IPS-18c (cell line): ENCODE data around the gene ZCWPW1.
"Not testable (repeated sequence)": the region's sequence is repeated elsewhere in the genome, so short reads cannot be mapped to it uniquely, and the experiment has no call there.

ENCODE experiments used
- H3K4me3 ChIP-seq: 2 replicates; pipeline ENCODE4 v1.7.0; 2013; ENCODE audit warnings: low read depth, mild to moderate bottlenecking, low read length, moderate library complexity; ENCODE audit not compliant: insufficient read depth
- H3K9me3 ChIP-seq: one replicate; pipeline ENCODE4 v1.6.1; 2013; ENCODE audit warnings: mild to moderate bottlenecking, low read length, moderate library complexity; ENCODE audit not compliant: control insufficient read depth, insufficient read depth

The ZCWPW1 gene

GRCh38 chr7:100372256-100372655 is 56.2 kb downstream of the ZCWPW1 start:
- no peaks in the 10 kb centered on the region for H3K9me3 ChIP-seq
- no peak overlapping the region for H3K4me3 ChIP-seq

- Histone ChIP-seq H3K9me3 (no peaks in the 10 kb centered on the region), H3K4me3 (no peak overlapping the region)
Measured at GRCh38 chr7:100371561-100372171, 56.8 kb downstream of the ZCWPW1 start.

- Histone ChIP-seq H3K4me3 (no peak overlapping the region), H3K9me3 (no peaks in the 10 kb centered on the region)
Measured at GRCh38 chr7:100370746-100371145, 57.8 kb downstream of the ZCWPW1 start.

- no peak overlapping the region for H3K4me3 ChIP-seq
- no peaks in the 10 kb centered on the region for H3K9me3 ChIP-seq
Measured at GRCh38 chr7:100370303-100370702, 58.2 kb downstream of the ZCWPW1 start.

- H3K9me3 ChIP-seq, result no peaks in the 10 kb centered on the region
- no peak overlapping the region for H3K4me3 ChIP-seq
Measured at GRCh38 chr7:100369105-100369504, 59.4 kb downstream of the ZCWPW1 start.

GRCh38 chr7:100367676-100368613 is 60.6 kb downstream of the ZCWPW1 start:
- Histone ChIP-seq H3K4me3 (no peak overlapping the region), H3K9me3 (no peaks in the 10 kb centered on the region)

DNA sequence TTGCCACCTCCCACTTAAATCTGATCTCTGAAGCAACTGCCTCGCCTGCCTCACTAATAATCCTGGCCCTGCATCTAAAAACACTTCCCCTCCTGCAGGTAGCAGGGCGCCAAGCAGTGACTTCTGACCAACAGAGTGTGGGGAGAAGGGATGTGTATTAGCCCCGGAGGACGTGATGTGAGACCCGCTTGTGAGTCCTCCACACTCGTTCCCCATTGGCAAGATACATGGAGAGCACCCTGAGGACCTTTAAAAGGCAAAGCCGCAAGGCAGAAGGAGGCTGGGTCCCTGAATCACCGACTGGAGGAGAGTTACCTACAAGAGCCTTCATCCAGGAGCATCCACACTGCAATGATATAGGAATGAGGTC is 61.3 kb downstream of the ZCWPW1 start:
- Histone ChIP-seq H3K9me3 (no peaks in the 10 kb centered on the region), H3K4me3 (no peak overlapping the region)

- H3K4me3 ChIP-seq, result no peak overlapping the region
- H3K9me3 ChIP-seq, result no peaks in the 10 kb centered on the region
Measured at GRCh38 chr7:100366411-100367250, 61.9 kb downstream of the ZCWPW1 start.

GRCh38 chr7:100365998-100366367 is 62.5 kb downstream of the ZCWPW1 start:
- H3K4me3 ChIP-seq, H3K9me3 ChIP-seq: not testable (repeated sequence)

DNA sequence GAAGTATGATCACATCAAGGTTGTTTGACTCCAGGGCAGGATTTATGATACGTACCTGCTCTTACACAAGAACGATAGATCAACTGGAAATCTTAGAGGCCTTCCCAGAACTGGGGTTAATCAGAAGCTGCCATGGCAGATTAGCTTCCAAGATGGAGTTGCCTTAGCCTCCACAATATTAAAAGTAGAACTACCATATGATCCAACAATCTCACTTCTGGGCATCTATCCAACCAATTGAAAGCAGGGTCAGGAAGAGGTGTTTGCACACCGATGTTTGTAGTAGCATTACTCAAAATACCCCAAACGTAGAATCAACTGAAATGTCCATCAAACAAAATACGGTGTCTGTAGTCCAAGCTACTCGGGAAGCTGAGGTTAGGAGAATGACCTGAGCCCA is 64.0 kb downstream of the ZCWPW1 start:
- H3K9me3 ChIP-seq, result no peaks in the 10 kb centered on the region

GRCh38 chr7:100363797-100364196 is 64.7 kb downstream of the ZCWPW1 start:
- not testable (repeated sequence) for H3K9me3 ChIP-seq, H3K4me3 ChIP-seq

More for the DNA sequence above, 64.0 kb downstream of the ZCWPW1 start:
- H3K4me3 ChIP-seq, result no peak overlapping the region

DNA sequence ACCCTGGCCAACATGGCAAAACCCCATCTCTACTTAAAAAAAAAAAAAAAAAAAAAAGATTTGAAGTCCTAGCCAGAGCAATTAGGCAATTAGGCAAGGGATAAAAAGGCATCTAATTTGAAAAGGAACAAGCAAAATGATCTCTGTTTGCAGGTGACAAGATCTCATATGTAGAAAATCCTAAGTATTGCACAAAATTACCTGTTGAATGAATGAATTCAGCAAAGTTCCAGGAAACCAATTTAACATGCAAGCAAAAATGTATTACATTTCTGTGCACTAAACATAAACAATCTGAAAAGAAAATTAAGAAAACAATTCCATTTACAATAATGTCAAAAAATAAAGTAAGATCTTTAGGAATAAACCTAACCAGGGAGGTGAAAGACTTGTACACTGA is 65.4 kb downstream of the ZCWPW1 start:
- Histone ChIP-seq H3K9me3 (no peaks in the 10 kb centered on the region), H3K4me3 (no peak overlapping the region)

- no peaks in the 10 kb centered on the region for H3K9me3 ChIP-seq
- H3K4me3 ChIP-seq, result no peak overlapping the region
Measured at GRCh38 chr7:100360135-100360854, 68.2 kb downstream of the ZCWPW1 start.

GRCh38 chr7:100358857-100359212 is 69.7 kb downstream of the ZCWPW1 start:
- Histone ChIP-seq H3K4me3 (no peak overlapping the region), H3K9me3 (no peaks in the 10 kb centered on the region)

GRCh38 chr7:100358027-100358856 is 70.3 kb downstream of the ZCWPW1 start, which contains the start of gene PILRB:
PILRB (plus strand) TSS chr7:100358117; CDS start chr7:100358303, 186 bp downstream.
- H3K4me3 ChIP-seq, result no peak within 1 kb of the TSS

DNA sequence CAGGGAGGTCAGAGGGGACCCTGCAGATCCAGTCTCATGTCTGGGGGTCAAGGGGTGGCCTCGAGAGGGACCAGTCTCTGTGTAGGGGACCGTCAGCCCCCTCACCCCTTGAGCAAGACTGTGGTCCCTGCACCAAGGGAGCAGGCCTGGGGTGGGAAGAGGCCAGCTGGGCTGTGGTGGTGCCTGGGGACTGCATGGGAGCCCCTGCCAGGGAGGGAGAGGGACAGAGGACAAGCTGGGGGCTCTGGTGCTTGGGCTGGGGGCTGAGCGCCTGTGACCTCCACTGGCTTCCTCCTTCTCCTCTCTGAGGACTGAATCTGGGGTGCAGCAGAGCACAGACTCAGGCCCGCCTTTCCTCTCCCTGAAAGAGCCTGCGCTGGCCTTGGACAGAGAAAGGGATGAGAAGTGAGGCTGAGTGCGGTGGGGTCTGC is 71.4 kb downstream of the ZCWPW1 start:
- Histone ChIP-seq H3K9me3 (no peaks in the 10 kb centered on the region), H3K4me3 (no peak overlapping the region)

More at GRCh38 chr7:100358027-100358856, 70.3 kb downstream of the ZCWPW1 start, which contains the start of gene PILRB:
- no peaks in the 10 kb centered on the region for H3K9me3 ChIP-seq
